HepG2 (cell line): ENCODE data around the gene CFAP70. TPM values are rescaled to one million over a fixed set of nuclear protein-coding genes. Genes with fewer than 3 reads are reported as not detected.

ENCODE experiments used
- ARNT ChIP-seq: fragments of 450-650 bp; IDR thresholded peaks from 2 replicates; pipeline ENCODE4 v1.6.1; 2017
- KLF9 ChIP-seq: IDR thresholded peaks from 2 replicates; pipeline ENCODE4 v1.6.1; 2016; ENCODE audit warnings: low read depth
- KMT2A ChIP-seq: sonication (generic); formaldehyde crosslinking; IDR thresholded peaks from 2 replicates; pipeline ENCODE4 v1.4.0; 2020; ENCODE audit warnings: missing genetic modification reagents
- MATR3 ChIP-seq: sonication (generic); formaldehyde crosslinking; IDR thresholded peaks from 2 replicates; pipeline ENCODE4 v1.4.0; 2020; ENCODE audit warnings: missing genetic modification reagents
- NFIB ChIP-seq: sonication (generic); formaldehyde crosslinking; IDR thresholded peaks from 2 replicates; pipeline ENCODE4 v1.9.0; 2021; ENCODE audit warnings: missing genetic modification reagents, mild to moderate bottlenecking, borderline replicate concordance
- REPIN1 ChIP-seq: sonication (generic); formaldehyde crosslinking; IDR thresholded peaks from 2 replicates; pipeline ENCODE4 v1.8.0; 2022; ENCODE audit warnings: missing genetic modification reagents, low read depth, mild to moderate bottlenecking, borderline replicate concordance
- SIX1 ChIP-seq: sonication (generic); formaldehyde crosslinking; IDR thresholded peaks from 2 replicates; pipeline ENCODE4 v1.4.0; 2020; ENCODE audit warnings: missing genetic modification reagents, borderline replicate concordance
- SP140L ChIP-seq: sonication (generic); formaldehyde crosslinking; IDR thresholded peaks from 2 replicates; pipeline ENCODE4 v1.4.0; 2020; ENCODE audit warnings: missing genetic modification reagents, borderline replicate concordance
- SP5 ChIP-seq: IDR thresholded peaks from 2 replicates; pipeline ENCODE4 v1.6.1; 2016; ENCODE audit warnings: low read depth, borderline replicate concordance
- THAP11 ChIP-seq: IDR thresholded peaks from 2 replicates; pipeline ENCODE4 v1.6.1; 2016; ENCODE audit warnings: missing biosample characterization, missing genetic modification reagents
- ZBTB20 ChIP-seq: sonication (generic); formaldehyde crosslinking; IDR thresholded peaks from 2 replicates; pipeline ENCODE4 v1.8.1; 2023; ENCODE audit warnings: missing genetic modification reagents, low read depth, mild to moderate bottlenecking, borderline replicate concordance
- ZBTB7A ChIP-seq: sonication (generic); formaldehyde crosslinking; IDR thresholded peaks from 2 replicates; pipeline ENCODE4 v1.8.0; 2022; ENCODE audit warnings: mild to moderate bottlenecking, missing genetic modification reagents
- ZBTB8A ChIP-seq: sonication (generic); formaldehyde crosslinking; IDR thresholded peaks from 2 replicates; pipeline ENCODE4 v1.4.0; 2020; ENCODE audit warnings: mild to moderate bottlenecking, low read depth, missing genetic modification reagents, borderline replicate concordance
- ZC3H13 ChIP-seq: sonication (generic); formaldehyde crosslinking; IDR thresholded peaks from 2 replicates; pipeline ENCODE4 v1.8.1; 2023; ENCODE audit warnings: mild to moderate bottlenecking, missing genetic modification reagents, moderate library complexity
- ZFP37 ChIP-seq: sonication (generic); formaldehyde crosslinking; IDR thresholded peaks from 2 replicates; pipeline ENCODE4 v1.4.0; 2020; ENCODE audit warnings: missing genetic modification reagents, borderline replicate concordance
- ZNF224 ChIP-seq: sonication (generic); formaldehyde crosslinking; IDR thresholded peaks from 2 replicates; pipeline ENCODE4 v1.5.0; 2020; ENCODE audit warnings: mild to moderate bottlenecking, missing genetic modification reagents
- ZNF30 ChIP-seq: sonication (generic); formaldehyde crosslinking; IDR thresholded peaks from 2 replicates; pipeline ENCODE4 v1.5.0; 2020; ENCODE audit warnings: mild to moderate bottlenecking, missing genetic modification reagents
- ZNF7 ChIP-seq: IDR thresholded peaks from 2 replicates; pipeline ENCODE4 v1.6.1; 2016; ENCODE audit warnings: missing biosample characterization, missing genetic modification reagents
- ZNF878 ChIP-seq: sonication (generic); formaldehyde crosslinking; IDR thresholded peaks from 2 replicates; pipeline ENCODE4 v1.8.1; 2023; ENCODE audit warnings: mild to moderate bottlenecking, missing genetic modification reagents, moderate library complexity
- polyA plus RNA-seq, 8 experiments: library from polyadenylated mRNA; depleted of rRNA in 3 of 8; stranded (reverse) in 7 of 8; unstranded in 1 of 8; fragments of >200 nt; fragmentation: Illumina TruSeq in 4 of 8; extraction: Trizol in 4 of 8; gene quantifications; 2 replicates each; pipeline versions ENCODE4 v1.2.1 to v1.2.3, GENCODE V29; 2011 to 2016; ENCODE audit warnings: low read depth in 4 of 8, missing spikeins in 1 of 8, mixed read lengths in 1 of 8; ENCODE audit not compliant: insufficient read depth in 1 of 8
- total RNA-seq, 5 experiments: library from RNA; depleted of rRNA; stranded (reverse); fragments of >200 nt; fragmentation: Illumina TruSeq; extraction: Trizol; gene quantifications; 2 replicates each; pipeline ENCODE4 v1.2.3, GENCODE V29; 2016; ENCODE audit warnings: low read depth in 1 of 5
- TF ChIP-seq, protein P1 (sequence below): sonication (generic); formaldehyde crosslinking; conservative IDR thresholded peaks from 2 replicates; pipeline ENCODE4 v1.8.0; 2022; ENCODE audit warnings: mild to moderate bottlenecking, moderate library complexity, missing genetic modification reagents
- TF ChIP-seq, protein P2 (sequence below): sonication (generic); formaldehyde crosslinking; IDR thresholded peaks from 2 replicates; pipeline ENCODE4 v1.8.0; 2022; ENCODE audit warnings: mild to moderate bottlenecking, missing genetic modification reagents; ENCODE audit not compliant: insufficient replicate concordance
- TF ChIP-seq, protein P3 (sequence below): sonication (generic); formaldehyde crosslinking; IDR thresholded peaks from 2 replicates; pipeline ENCODE4 v1.4.0; 2020; ENCODE audit warnings: missing genetic modification reagents
- TF ChIP-seq, protein P4 (sequence below): sonication (generic); formaldehyde crosslinking; IDR thresholded peaks from 2 replicates; pipeline ENCODE4 v1.5.0; 2020; ENCODE audit warnings: mild to moderate bottlenecking, missing genetic modification reagents

Gene CFAP70
- total and polyA plus RNA-seq, 2 of the 13 experiments (the other 11 are each of a cell fraction or from before 2014, with no cell fraction given) = 0.27 to 0.38 TPM

DNA sequence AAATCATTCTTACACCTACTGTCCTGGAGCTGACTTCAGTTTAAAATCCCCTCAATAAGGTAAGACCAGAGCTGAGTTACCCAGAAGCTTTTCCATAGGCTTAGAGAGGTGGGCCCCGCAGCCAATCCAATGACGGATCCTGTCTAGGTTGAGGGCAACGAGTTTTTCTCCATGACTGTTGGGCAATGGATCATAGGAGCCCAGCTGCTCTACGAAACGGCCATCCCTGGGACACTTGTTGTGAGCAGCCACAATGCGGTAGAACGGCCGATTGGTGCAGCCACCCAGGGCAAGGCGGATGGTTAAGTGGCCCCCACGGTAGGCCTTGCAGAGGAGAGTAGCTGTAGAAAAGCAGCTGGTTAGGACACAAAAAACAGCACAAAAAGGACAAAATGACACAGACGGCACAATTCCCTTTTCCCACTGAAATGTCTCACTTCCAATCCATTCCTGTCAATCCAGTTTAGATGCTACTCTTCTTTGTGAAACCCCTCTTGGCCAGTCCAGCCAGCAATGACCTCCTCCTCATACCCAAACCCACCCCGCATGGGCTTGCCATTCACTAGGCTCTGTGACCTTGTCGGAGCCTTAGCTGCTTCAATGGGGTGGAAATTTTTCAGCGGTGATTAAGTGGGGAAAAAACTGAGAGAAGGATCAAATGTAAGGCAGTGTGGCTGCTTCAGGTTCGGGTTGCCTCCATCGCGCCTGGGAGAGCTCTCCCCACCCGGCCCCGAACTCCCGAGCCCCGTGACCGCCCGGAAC, 106.8 kb downstream of the CFAP70 start (continued):
- TF ChIP-seq, protein P1, sequence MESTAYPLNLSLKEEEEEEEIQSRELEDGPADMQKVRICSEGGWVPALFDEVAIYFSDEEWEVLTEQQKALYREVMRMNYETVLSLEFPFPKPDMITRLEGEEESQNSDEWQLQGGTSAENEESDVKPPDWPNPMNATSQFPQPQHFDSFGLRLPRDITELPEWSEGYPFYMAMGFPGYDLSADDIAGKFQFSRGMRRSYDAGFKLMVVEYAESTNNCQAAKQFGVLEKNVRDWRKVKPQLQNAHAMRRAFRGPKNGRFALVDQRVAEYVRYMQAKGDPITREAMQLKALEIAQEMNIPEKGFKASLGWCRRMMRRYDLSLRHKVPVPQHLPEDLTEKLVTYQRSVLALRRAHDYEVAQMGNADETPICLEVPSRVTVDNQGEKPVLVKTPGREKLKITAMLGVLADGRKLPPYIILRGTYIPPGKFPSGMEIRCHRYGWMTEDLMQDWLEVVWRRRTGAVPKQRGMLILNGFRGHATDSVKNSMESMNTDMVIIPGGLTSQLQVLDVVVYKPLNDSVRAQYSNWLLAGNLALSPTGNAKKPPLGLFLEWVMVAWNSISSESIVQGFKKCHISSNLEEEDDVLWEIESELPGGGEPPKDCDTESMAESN (CRISPR knock-in tag) = no peak
- TF ChIP-seq ZBTB20 (CRISPR knock-in tag) (no peak), ZNF7 (CRISPR knock-in tag) (no peak), ZBTB7A (no peak), ZNF30 (CRISPR knock-in tag) (0 out of 2 replicates have a peak, but pooled peaks have one; percentile 26), NFIB (CRISPR knock-in tag) (no peak), SIX1 (CRISPR knock-in tag) (no peak), ZNF224 (CRISPR knock-in tag) (no peak), KLF9 (CRISPR knock-in tag) (no peak), THAP11 (CRISPR knock-in tag) (no peak), KMT2A (CRISPR knock-in tag) (no peak), ZBTB8A (peak; percentile 78; the same call in 1 of the 2 replicates), SP140L (CRISPR knock-in tag) (no peak), ZC3H13 (peak; percentile 20; the same call in 1 of the 2 replicates), ARNT (no peak), SP5 (no peak), REPIN1 (CRISPR knock-in tag) (no peak), ZFP37 (CRISPR knock-in tag) (no peak), MATR3 (CRISPR knock-in tag) (no peak), ZNF878 (CRISPR knock-in tag) (no peak)
- TF ChIP-seq, protein P2, sequence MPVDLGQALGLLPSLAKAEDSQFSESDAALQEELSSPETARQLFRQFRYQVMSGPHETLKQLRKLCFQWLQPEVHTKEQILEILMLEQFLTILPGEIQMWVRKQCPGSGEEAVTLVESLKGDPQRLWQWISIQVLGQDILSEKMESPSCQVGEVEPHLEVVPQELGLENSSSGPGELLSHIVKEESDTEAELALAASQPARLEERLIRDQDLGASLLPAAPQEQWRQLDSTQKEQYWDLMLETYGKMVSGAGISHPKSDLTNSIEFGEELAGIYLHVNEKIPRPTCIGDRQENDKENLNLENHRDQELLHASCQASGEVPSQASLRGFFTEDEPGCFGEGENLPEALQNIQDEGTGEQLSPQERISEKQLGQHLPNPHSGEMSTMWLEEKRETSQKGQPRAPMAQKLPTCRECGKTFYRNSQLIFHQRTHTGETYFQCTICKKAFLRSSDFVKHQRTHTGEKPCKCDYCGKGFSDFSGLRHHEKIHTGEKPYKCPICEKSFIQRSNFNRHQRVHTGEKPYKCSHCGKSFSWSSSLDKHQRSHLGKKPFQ (CRISPR knock-in tag) = peak; percentile 19
- TF ChIP-seq, protein P3, sequence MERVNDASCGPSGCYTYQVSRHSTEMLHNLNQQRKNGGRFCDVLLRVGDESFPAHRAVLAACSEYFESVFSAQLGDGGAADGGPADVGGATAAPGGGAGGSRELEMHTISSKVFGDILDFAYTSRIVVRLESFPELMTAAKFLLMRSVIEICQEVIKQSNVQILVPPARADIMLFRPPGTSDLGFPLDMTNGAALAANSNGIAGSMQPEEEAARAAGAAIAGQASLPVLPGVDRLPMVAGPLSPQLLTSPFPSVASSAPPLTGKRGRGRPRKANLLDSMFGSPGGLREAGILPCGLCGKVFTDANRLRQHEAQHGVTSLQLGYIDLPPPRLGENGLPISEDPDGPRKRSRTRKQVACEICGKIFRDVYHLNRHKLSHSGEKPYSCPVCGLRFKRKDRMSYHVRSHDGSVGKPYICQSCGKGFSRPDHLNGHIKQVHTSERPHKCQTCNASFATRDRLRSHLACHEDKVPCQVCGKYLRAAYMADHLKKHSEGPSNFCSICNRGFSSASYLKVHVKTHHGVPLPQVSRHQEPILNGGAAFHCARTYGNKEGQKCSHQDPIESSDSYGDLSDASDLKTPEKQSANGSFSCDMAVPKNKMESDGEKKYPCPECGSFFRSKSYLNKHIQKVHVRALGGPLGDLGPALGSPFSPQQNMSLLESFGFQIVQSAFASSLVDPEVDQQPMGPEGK (CRISPR knock-in tag) = 0 out of 2 replicates have a peak, but pooled peaks have one; percentile 10
- TF ChIP-seq, protein P4, sequence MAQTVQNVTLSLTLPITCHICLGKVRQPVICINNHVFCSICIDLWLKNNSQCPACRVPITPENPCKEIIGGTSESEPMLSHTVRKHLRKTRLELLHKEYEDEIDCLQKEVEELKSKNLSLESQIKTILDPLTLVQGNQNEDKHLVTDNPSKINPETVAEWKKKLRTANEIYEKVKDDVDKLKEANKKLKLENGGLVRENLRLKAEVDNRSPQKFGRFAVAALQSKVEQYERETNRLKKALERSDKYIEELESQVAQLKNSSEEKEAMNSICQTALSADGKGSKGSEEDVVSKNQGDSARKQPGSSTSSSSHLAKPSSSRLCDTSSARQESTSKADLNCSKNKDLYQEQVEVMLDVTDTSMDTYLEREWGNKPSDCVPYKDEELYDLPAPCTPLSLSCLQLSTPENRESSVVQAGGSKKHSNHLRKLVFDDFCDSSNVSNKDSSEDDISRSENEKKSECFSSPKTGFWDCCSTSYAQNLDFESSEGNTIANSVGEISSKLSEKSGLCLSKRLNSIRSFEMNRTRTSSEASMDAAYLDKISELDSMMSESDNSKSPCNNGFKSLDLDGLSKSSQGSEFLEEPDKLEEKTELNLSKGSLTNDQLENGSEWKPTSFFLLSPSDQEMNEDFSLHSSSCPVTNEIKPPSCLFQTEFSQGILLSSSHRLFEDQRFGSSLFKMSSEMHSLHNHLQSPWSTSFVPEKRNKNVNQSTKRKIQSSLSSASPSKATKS (CRISPR knock-in tag) = no peak
